Activated naive CD4-positive, alpha-beta T cell treated with Interleukin-2 at 50 U/mL for 16 hours (primary cell): Measurements from ENCODE around the gene SMIM12.

Source experiments
- DNase-seq: peaks from one replicate; pipeline ENCODE4 v3.0.0-alpha.2; 2020

SMIM12 gene, protein sequence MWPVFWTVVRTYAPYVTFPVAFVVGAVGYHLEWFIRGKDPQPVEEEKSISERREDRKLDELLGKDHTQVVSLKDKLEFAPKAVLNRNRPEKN

DNA sequence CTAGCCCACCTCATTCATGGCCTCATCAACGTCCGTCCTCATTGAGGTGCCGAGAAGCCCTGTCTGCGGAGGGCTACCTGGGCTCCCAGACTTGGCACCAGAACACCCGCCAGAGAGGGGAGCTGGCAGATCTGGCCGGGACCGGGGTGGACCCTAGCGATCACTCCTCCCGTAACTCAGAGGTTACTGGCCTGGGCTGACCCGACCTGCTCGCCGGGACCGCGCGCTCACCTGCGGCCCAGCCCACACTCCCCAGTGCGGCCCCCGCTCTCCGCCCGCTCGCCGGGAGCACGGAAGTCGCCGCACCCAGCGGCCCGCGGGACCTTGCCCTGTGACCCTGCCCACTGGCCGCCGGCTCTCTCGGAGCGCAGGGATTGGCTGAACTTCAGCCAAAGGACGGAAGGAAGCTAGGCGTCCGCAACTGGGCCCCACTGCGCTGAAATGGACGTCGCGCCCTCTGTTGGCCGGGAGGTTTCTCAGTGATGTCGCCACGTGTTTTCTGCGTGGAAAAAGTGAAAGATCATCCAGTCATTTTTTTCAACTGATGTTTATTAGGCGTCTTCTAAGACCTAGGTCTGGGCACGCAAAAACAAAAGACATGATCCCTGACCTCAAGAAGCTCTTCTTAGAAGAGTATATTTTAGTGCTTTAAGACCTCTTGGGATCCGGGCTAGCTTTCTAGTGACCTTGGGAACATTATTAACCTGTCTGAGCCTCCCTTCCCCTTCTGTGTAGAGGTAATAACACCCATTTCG, at the start of gene SMIM12:
SMIM12 (minus strand) TSS at position 304 of the 755 bp plus-strand sequence. CDS start 3,772 bp downstream, outside the sequence.
- peak; percentile 95 for DNase-seq

DNA sequence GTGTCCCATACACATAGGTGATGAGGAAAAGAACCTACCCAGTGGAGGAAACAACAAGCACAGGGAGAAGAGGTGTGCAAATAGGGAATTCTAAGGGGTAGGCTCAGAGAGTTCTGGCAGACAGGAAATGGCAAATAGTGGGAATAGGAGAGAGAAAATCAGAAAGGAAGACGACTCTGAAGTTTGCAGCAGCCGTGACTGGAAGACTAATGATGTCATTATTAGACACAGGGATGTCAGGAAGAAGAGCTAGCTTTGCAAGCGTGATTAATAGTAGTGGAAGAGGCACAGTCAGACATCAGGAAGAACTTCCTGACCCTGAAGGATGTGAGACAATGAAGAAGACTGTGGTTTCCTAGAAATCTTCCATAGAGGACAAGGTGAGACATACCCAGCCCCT, 48.8 kb upstream of the SMIM12 start:
- DNase-seq, result no peak

DNA sequence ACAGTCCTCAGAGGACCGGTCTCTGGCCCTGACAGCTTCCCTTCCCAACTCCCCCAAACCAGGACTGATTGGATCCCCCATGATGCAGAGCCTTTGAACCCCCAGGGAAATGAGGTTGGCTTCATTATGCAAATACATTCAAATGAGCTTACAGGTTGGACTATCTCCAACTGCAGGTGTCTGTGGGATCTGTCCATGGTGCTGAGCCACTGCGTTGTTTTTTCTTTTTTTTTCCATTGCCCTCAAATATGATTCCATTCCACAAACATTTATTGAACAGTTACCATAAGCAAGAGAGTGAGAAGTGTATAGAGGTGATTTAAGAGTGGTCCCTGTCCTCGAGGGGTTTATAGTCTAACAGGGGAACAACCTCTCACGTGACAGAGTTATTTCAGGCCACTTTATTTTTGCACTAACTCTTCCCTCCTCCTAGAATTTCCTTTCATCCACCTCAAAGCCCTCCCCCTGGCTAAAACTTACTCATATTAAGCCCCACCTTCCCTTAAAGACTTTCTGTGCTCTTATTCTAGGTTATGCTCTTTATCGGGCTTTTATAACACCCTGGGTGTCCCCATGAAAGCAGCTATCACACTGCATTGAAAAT, 48.0 kb upstream of the SMIM12 start:
- DNase-seq, result no peak

DNA sequence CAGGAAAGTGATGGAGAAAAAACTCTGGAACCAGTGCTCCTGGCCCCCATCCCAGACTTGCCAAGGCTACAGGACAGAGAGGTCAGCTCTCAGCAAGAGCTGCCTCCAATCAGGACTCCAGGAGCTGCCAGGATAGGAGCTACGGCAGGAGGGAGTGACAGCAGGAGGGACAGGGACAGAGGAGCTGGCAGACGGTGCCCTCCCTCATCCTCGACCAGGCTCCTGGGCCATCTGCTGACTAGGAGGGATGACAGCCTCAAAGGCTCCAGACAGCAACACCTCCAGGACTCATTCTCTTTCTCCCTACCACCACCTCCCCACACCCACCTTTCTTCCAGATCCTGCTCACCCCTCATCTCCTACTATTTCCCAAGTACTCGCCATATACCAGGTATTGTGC, 47.2 kb upstream of the SMIM12 start:
- DNase-seq, result no peak

DNA sequence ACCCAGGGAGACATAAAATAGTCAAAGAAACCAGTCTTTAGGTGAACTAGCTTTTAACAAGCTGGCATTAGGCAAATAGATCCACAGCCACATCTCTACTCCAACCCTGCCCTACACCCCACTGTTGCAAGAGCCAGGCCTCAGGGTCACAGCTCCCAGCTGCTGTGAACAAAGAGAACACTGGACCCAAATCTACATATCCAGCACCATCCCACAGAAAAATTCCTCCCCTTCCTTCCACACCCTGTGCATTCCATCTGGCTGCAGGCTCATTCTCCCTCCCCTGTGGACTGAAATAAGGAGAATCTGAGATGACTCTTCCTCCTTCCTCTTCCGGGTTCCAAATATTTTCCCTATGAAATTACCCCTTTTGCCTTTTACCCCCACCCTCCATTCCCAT, 46.7 kb upstream of the SMIM12 start:
- no peak for DNase-seq

DNA sequence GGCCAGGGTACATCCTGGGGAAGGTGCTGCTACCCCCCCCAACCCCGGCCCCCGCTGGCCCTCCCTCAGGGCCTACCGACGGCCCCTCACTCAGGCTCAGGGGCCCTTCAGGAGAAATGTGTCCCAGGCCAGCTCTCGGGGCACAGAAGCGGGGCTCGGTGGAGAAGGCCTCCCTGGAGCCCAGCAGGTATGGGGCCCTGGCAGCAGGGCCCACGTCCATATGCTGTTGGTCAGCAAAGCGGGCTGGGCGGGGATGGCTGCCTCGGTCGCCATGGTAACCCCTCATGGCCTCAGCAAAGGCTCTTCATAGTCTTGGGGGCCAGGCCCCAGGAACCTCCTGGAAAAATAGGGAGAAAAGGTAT, 45.5 kb upstream of the SMIM12 start:
- DNase-seq, result no peak

DNA sequence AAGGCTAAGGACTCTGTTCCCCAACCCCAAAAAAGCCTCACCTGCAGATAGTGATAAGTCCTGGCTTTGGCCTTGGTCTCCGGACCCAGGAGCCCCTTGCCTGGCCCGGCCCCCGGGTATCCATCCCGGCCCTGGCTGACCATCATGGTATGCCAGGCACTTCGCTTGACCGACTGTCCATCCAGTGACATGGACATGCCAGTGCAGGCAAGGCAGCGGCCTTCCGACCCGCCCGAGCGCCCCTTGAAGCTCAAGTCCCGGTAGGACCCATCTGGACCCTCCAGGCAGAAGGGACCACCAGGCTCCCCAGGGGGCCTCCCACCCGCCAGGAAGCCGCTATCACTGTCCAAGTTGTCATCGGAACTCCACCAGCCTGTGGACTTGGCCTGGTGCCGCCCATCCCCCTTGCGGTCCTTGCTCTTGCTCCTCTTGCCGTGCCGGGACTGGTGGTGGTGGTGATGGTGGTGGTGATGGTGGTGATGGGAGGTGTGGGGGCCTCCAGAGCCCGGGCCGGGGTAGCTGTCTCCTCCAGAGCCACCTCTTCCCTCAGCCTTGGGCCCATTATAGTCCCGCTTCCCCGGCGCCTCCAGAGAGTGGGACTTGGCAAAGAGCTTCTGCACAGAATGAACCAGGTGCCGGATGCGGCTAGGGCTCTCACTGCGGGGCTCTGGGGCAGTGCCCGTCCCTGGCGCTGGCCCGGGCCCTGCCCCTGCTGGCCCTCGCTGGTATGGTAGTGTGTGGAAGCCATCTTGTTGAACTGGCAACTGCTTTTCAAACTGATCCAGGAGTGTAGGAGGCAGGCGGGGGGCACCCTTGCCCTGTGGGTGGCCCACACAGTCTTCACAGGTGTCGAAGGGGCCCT, 44.9 kb upstream of the SMIM12 start:
- no peak for DNase-seq

DNA sequence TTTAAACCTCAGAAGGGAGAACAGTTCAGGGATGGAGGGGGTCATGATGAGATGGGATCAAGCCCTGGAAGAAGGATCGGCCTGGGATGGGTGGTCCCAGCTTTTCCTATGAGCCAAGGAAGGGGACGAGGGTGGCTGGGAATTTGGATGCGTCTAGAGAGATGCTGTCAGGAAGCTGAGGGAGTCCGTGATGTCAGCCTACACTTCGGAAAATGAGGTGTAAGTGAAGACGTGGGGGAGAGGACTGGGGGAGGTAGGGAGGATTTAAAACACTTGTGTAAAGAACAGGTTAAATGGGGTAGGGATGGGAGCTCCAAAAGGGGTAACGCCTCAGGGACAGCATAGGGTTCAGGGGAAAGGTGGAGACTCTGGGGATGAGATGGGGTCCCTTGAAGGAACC, 42.4 kb upstream of the SMIM12 start:
- no peak for DNase-seq

DNA sequence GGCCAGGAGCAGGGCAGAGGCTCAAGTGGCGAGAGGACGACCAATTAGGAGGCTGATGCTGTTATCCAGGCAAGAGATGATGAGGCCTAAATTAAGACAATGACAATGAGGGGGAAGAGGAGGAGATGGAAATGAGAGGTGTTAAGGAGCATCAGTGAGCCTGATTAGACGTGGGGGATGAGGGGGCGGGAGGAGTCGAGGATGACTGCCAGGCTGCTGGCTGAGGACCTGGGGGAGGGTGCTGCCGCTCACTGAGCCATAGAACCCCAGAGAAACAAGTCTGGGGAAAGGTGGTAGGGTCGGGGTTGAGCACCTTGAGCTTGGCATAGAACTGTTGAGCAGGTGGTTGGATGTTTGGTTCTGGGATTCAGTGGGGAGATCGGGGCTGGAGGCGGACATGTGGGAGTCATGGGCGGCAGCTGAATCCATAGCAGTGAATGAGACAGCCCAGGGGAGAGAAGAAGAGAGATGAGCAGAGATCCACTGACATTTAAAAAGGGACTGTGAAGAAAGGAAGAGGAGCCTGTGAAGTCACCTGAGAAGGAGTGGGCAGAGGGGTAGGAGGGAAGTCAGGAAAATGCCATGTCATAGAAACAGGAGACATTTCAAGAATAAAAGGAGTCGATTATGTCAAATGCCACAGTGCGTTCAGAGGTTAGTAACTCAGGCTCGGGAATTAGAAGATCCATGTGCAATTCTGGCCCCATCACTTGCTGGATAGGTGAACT, 41.4 kb upstream of the SMIM12 start:
- no peak for DNase-seq

DNA sequence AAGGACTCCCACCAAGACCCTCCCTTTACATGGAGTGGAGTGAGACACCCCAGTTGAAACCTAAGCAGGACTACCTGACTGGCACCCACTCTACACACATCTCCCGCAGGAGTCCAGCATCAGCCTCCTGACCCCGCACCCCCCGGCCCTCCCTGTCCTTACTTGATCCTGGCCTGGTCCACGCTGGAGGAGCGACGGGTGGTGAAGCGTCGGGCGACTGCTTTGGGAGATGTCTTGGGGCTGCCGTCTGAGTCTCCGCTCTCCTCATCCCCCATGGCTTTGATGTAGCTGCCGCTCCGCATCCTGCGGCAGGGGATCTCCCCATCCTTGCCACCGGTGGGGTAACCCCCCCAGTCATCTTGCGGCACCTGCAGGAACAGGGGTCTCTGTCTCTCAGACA, 40.4 kb upstream of the SMIM12 start:
- DNase-seq, result no peak

DNA sequence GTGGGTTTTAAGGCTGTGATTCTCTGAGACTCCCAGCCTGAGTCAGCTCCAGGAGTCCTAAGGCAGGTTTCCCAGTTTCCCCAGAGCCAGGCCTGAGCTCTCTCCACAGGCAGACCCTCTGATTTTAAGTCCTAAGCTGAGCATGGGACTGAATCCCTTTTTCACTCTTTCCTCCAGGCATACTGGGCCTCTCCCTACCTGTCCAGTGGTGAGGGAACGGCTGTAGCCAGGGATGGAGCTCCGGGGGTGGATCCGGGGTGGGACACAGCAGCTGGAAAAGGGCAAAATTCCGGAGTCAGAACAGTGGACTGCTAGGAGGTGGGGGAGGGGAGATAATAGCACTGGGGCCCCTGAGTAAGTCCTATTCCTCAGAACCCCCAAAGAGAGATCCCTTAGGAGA, 39.9 kb upstream of the SMIM12 start:
- DNase-seq, result no peak

DNA sequence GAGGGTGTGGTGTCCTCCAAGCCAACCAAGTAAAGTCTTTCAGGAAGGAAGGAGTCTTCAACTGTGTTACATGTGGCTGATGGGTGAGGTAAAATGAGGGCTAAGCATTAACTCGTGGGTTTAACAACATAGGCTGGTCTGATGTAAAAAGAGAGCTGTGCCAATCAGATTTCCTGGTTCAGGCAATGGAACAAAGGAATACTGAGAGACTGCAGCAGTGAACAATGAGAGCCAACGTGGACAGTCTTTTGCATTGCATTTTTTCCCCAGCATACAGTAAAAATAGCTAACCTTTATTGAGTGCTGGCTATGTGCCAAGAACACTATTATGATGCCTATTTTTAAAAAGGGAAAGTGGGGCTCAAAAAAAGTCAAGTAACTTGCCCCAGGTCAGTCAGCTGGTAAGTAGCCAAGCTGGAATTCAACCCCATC, 38.8 kb upstream of the SMIM12 start:
- no peak for DNase-seq

DNA sequence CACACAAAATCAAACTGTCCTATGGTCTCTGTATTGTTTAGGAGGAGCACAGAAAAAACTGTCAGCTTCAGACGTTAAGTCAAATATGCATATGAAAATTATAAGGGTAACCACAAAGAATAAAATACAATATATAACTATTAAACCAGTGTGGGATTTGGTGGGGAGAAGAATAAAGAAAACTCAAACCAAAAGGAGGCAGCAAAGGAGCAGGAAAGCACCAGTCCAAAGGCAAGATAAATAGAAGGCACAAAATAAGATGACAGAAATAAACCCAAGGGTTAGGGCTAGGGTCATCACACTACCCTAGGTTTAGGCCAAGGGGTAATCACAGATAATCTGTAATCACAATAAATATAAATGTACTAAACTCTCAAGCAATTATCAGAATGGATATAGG, 37.1 kb upstream of the SMIM12 start:
- DNase-seq, result no peak

DNA sequence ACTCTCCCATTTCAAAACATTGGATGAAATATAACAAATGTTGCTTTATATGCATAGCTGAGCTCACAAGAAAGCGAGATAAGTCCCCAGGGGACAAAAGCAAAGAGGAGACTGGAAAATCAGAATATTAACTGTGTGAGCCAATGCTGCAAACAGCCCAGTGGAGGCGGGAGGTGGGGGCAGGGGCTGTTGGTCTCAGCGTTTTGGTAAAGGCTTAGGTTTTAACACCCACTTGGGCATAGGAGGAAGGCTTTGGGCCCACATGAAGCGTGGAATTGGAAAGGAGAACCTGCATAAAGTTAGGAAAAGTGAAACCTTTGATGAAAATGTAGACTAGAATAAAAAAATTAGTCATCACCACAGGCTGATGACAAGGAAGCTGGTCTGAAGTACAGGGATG, 30.2 kb upstream of the SMIM12 start:
- no peak for DNase-seq

DNA sequence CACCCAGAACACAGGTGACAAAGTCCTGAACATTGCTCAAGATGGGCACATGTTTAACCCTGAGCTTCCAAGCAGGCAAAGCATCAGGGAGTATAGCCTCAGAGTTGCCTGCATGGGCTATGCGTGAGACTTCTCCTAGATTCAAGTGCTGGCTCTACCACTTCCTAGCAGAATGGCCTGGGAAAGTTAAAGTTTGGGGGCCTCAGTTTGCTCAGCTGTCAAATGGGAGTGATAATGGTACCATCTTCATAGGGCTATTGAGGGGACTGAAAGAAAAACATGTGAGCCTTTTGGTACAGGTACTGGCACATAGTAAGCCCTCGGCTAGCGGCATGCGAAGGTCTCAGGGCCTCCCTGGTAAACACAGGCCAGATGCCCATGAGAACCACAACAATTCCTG, 28.0 kb upstream of the SMIM12 start:
- DNase-seq, result no peak

DNA sequence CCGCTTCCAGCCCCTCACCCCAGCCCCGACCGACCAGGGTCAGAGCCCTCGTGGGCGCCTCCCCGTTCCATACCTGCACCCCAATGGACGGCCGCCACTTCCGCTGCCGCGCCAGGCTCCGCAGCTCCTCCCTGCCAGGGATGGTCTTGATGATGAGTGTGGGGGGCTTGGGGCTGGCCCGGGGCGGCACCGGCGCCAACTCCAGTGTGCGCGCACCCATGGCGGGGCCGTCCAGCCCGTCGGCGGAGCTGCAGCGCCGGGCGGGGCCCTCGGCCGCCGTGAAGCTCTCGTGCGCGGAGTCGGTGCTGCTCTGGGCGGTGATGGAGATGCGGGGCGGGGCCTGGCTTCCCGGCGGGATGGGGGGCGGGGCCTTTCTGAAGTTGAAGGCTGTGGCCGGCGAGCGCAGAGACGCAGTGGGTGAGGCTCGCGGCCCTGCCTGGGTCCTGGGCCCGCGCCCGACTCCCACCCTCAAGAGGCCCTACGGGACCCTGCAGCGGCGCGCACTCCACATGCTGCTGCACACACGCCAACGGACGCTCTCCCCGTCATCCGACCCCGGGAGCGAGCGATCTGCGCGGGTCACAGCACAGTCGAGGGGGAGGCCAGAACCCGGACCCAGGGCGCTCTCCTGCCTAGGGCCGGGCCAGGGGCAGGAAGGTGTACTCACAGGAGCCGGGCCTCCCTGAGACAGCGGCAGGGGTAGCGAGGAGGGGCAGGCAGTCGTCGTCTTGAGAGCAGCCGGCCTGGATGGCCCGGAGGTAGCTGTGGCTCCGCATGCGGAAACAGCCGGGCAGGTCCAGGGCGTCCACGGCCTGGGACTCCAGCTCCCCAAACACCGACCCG, 26.1 kb upstream of the SMIM12 start:
- DNase-seq, result peak; percentile 68

DNA sequence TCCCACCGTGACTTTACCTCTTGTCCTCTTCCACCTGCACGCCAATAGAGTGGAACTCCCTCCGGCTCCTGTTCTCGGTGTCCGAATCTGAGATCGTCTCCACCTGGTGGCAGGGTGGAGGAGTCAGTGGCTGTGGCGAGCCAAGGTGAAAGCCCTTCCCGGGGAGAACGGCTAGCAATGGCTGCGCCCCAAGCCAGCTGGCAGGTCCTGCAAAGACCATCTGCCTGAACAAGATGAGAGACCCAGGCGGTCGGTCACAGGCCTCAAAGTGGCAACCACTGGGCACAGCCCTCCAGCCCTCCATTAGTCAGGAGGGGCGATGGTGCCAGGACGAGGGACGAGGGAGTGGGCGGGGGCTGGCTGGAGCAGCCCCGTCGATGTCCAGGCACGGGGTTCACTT, 25.4 kb upstream of the SMIM12 start:
- DNase-seq, result no peak

DNA sequence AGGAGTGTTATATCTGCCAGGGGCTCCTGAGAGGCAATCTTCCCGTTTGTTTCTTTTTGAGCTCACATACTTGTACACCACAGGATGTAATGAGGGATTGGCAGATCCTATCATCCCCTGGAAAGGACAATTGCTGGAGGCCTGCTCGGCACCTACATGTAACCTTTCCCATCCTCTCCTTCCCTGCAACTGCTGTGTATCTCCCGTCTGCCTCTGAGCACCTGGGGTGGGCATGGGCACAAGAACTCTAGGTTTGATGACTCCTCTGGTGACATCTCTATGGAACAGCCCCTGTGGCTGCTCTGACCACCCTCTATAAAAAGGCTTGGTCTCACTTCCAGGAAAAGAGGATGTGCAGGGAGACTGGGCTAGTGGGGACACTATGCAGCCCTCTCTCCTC, 25.0 kb upstream of the SMIM12 start:
- no peak for DNase-seq

DNA sequence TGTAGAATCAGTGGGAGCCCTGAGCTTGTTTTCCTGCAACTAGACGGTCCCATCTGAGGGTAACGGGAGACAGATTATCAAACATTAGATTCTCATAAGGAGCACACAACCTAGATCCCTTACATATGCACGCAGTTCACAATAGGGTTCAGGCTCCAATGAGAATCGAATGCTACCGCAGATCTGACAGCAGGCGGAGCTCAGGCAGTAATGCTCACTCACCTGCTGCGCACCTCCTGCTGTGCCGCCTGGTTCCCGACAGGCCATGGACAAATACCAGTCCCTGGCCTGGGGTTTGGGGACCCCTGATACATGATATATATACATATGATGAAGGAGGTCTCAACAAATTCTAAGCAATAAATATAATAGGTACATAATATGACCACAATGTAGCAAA, 19.7 kb upstream of the SMIM12 start:
- DNase-seq, result no peak

DNA sequence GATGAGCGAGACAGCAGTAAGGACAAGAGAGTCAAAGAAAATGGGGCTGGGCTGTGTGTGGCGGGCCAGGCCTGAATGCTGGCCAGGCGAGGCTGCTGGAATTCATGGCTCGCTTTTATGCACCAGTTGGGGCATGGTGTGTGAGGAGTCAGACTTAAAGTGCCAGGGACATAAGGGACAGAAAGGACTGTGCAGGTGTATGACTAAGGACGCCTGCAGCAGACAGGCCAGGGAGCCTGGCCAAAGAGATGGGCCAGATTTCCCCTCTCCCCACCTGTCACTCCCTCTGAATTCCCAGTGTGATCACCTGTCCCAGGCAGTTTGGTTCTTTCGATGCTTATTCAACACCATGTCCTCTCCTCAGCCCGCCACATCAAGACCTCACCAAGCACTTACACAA, 16.9 kb upstream of the SMIM12 start:
- DNase-seq, result no peak

DNA sequence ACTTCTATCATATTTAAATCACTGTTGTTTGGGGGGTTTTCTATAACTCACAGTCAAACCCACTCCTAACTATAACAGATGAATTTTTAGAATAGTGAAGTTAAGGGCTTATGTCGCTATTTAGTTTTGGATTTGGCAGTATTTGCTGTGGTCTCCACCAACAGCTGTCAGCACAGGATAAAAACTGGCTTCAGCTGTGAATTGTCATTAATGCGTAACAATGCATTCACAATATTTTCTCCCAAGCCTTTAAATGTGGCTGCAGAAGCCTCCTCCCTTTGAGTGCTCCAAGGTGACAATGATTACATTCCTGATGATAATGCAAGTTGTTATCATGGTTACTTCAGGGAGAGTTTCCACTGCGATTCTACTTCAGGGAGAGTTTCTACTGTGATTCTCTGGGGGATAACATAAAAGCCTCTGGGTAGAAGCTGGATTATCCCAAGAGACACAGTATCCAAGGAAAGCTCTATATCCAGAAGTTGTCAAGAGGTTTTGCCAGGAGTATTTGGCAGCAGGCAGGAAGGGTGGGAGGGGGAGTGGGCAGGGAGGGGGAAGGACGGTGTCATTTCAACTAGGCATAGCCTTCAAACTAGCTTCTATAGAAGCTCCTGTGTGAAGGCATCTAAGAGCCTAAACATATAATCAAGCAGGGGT, 14.9 kb upstream of the SMIM12 start:
- no peak for DNase-seq

DNA sequence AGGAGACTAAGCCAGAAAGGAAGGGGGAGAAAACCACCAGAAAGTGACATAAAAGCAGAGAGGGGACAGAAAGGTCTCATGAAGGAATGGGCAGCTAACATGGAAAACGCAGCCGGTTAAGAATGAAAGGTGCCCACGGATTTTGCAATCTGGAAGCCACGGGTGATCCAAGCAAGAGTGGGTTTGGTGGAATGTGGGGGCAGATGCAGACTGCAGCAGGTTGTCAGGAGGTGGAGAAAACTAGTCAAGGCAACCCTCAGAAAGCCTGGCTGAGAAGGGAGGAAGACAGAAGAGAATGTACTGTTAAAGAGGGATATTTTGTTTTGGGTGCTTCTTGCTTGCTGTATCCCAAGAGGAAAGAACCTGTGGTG, 12.6 kb upstream of the SMIM12 start:
- DNase-seq, result no peak
